ENCODE results near the gene ATF1.

The ATF1 gene

DNA sequence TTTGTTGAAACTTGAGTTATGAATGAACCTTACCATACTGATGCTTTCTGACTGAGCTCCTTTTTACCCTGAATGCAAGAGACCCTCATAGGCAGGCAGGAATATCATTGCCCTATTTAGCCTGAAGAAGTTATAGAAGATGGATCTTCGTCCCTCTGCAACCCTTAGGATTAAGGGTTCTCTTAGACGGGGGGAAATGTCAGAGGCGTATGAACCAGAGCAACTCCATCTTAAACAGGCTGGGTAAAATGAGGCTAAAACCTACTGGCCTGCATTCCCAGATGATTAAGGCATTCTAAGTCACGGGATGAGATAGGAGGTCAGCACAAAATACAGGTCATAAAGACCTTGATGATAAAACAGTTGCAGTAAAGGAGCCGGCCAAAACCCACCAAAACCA is 7.5 kb downstream of the ATF1 start:
- DNase-seq: no peak
- Histone ChIP-seq H3K27ac (no peak overlapping the region), H3K9me3 (no peaks in the 10 kb centered on the region), H3K27me3 (no peaks in the 10 kb centered on the region), H3K36me3 (peaks cover 9 to 11% (median 10%) of the 10 kb centered on the region in 3 donors), H3K4me3 (no peak overlapping the region), H3K4me1 (peaks cover 0 to 19% (median 7%) of the 10 kb centered on the region in 4 donors)
- TF ChIP-seq, protein P1, sequence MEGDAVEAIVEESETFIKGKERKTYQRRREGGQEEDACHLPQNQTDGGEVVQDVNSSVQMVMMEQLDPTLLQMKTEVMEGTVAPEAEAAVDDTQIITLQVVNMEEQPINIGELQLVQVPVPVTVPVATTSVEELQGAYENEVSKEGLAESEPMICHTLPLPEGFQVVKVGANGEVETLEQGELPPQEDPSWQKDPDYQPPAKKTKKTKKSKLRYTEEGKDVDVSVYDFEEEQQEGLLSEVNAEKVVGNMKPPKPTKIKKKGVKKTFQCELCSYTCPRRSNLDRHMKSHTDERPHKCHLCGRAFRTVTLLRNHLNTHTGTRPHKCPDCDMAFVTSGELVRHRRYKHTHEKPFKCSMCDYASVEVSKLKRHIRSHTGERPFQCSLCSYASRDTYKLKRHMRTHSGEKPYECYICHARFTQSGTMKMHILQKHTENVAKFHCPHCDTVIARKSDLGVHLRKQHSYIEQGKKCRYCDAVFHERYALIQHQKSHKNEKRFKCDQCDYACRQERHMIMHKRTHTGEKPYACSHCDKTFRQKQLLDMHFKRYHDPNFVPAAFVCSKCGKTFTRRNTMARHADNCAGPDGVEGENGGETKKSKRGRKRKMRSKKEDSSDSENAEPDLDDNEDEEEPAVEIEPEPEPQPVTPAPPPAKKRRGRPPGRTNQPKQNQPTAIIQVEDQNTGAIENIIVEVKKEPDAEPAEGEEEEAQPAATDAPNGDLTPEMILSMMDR (IDR thresholded peaks at IDR 0.05): no peak
- intact Hi-C loops (cut with DNase I; ENCODE audit: low total_unique reads): no loop called here

DNA sequence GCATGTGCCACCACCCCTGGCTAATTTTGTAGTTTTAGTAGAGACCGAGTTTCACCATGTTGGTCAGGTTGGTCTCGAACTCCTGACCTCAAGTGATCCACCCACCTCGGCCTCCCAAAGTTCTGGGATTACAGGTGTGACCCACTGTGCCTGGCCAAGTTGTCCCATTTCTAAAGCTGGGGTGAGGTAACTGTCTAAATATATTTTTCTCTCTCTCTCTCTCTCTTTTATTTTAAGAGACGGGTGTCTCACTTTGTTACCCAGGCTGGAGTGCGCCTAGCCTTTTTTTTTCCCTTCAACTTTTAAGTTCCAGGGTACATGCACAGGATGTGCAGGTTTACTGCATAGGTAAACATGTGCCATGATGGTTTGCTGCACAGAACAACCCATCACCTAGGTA is 8.6 kb downstream of the ATF1 start:
- no peak overlapping the region for H3K4me3 ChIP-seq
- TF ChIP-seq, protein P1 (IDR thresholded peaks at IDR 0.05): no peak
- intact Hi-C loops (cut with DNase I; ENCODE audit: low total_unique reads): no loop called here
- no peak for DNase-seq
- H3K9me3 ChIP-seq: no peaks in the 10 kb centered on the region
- H3K36me3 ChIP-seq: peaks cover 9 to 11% (median 10%) of the 10 kb centered on the region in 3 donors
- H3K27ac ChIP-seq: no peak overlapping the region
- no peaks in the 10 kb centered on the region for H3K27me3 ChIP-seq
- peaks cover 0 to 12% (median 4%) of the 10 kb centered on the region in 4 donors for H3K4me1 ChIP-seq

DNA sequence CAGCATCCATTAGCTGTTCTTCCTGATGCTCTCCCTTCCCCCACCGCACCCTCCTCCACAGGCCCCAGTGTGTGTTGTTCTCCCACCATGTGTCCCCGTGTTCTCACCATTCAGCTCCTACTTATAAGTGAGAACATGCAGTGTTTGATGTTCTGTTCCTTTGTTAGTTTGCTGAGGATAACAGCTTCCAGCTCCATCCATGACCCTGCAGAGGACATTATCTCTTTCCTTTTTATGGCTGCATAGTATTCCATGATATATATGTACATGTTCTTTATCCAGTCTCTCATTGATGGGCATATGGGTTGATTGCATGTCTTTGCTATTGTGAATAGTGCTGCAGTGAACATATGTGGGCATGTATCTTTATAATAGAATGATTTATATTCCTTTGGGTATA is 9.0 kb downstream of the ATF1 start:
- H3K9me3 ChIP-seq: no peaks in the 10 kb centered on the region
- peaks cover 9 to 11% (median 10%) of the 10 kb centered on the region in 3 donors for H3K36me3 ChIP-seq
- H3K4me1 ChIP-seq: peaks cover 0 to 11% (median 3%) of the 10 kb centered on the region in 4 donors
- TF ChIP-seq, protein P1 (IDR thresholded peaks at IDR 0.05): no peak
- no peak for DNase-seq
- H3K27ac ChIP-seq: no peak overlapping the region
- H3K4me3 ChIP-seq: no peak overlapping the region
- intact Hi-C loops (cut with DNase I; ENCODE audit: low total_unique reads): no loop called here
- H3K27me3 ChIP-seq: no peaks in the 10 kb centered on the region

DNA sequence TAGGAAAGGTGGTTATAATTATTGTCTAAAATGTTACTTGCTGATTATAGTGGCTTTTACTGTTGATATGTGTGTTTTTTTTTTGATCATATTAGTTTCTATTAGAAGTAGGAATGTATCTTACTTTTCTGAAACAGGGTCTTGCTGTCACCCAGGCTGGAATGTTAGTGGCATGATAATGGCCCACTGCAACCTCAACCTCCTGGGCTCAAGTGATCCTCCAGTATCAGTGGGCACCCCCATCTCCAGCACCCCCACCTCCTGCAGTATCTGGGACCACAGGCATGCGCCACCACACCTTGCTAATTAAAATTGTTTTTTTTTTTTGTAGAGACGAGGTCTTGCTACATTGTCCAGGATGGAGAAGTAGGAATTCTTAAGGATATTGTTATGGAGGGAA is 11.3 kb downstream of the ATF1 start:
- peaks cover 9 to 11% (median 10%) of the 10 kb centered on the region in 3 donors for H3K36me3 ChIP-seq
- H3K27ac ChIP-seq: no peak overlapping the region
- H3K4me3 ChIP-seq: no peak overlapping the region
- intact Hi-C loops (cut with DNase I; ENCODE audit: low total_unique reads): no loop called here
- H3K9me3 ChIP-seq: no peaks in the 10 kb centered on the region
- H3K4me1 ChIP-seq: no peaks in the 10 kb centered on the region
- TF ChIP-seq, protein P1 (IDR thresholded peaks at IDR 0.05): no peak
- DNase-seq: no peak
- no peaks in the 10 kb centered on the region for H3K27me3 ChIP-seq

DNA sequence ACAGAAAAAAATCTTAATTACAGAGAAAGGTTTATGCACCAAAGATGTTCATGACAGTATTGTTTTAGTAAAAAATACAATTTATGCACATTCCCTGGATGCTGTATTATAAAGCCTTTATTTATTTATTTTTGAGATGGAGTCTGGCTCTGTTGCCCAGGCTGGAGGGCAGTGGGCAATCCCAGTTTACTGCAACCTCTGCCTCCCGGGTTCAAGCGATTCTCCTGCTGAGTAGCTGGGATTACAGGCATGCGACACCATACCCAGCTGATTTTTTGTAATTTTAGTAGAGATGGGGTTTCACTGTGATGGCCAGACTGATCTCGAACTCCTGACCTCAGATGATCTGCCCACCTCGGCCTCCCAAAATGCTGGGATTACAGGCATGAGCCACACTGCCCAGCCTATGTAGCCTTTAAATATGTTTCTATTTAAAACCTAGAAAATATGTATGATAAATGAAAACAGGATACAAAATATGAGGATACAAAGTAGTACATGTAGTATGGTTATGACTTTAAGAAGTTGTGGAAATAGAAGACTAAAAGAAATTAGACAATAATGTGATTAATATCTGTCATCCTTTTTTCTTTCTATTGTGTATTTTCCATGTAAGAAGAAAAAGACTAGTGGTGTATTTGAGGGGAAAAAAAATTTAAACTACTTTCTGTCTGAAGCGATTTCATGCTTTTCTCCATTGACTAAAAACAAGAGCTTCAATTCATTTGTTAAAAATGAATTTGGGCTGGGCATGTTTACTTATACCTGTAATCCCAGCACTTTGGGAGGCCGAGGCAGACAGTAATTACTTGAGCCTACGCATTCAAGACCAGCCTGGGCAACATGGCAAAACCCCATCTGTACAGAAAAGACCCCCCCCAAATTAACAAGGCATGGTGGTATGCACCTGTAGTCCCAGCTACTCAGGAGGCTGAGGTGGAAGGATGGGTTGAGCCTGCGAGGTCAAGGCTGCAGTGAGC is 13.1 kb downstream of the ATF1 start:
- Histone ChIP-seq H3K4me3 (no peak overlapping the region), H3K27me3 (no peaks in the 10 kb centered on the region), H3K27ac (no peak overlapping the region), H3K36me3 (peaks cover 10 to 16% (median 11%) of the 10 kb centered on the region in 3 donors), H3K4me1 (no peaks in the 10 kb centered on the region), H3K9me3 (no peaks in the 10 kb centered on the region)
- no peak for DNase-seq
- intact Hi-C loops (cut with DNase I; ENCODE audit: low total_unique reads): no loop called here
- TF ChIP-seq, protein P1 (IDR thresholded peaks at IDR 0.05): no peak
